NCI-H1092 (cell line): ENCODE results near the gene MORN2.

Source experiments
- DNase-seq: peaks from one replicate; lab custom pipeline; 2025; lab: John Stamatoyannopoulos, UW

The MORN2 gene

GRCh38 chr2:38889575-38889974, 13.8 kb downstream of the MORN2 start, which contains the start of gene ARHGEF33:
TSS of gene ARHGEF33 (plus strand) at chr2:38889875. CDS start at chr2:38919448, 29,573 bp downstream.
- DNase-seq: no peak

- no peak for DNase-seq
Observed at GRCh38 chr2:38892819-38893218, 17.0 kb downstream of the MORN2 start.

- DNase-seq: no peak
Observed at GRCh38 chr2:38898256-38898655, 22.5 kb downstream of the MORN2 start.

- DNase-seq: no peak
Observed at GRCh38 chr2:38900726-38901125, 24.9 kb downstream of the MORN2 start.

- DNase-seq: no peak
Observed at GRCh38 chr2:38905251-38905650, 29.5 kb downstream of the MORN2 start.

GRCh38 chr2:38907242-38907641, 31.5 kb downstream of the MORN2 start:
- no peak for DNase-seq

GRCh38 chr2:38907743-38908562, 32.2 kb downstream of the MORN2 start:
- no peak for DNase-seq

- no peak for DNase-seq
Observed at GRCh38 chr2:38909872-38910271, 34.1 kb downstream of the MORN2 start.

GRCh38 chr2:38911191-38911590, 35.4 kb downstream of the MORN2 start:
- no peak for DNase-seq

- DNase-seq: no peak
Observed at GRCh38 chr2:38912619-38913018, 36.8 kb downstream of the MORN2 start.

GRCh38 chr2:38922389-38922788, 46.6 kb downstream of the MORN2 start:
- no peak for DNase-seq

- no peak for DNase-seq
Observed at GRCh38 chr2:38922902-38923301, 47.1 kb downstream of the MORN2 start.

GRCh38 chr2:38925982-38926381, 50.2 kb downstream of the MORN2 start:
- no peak for DNase-seq

GRCh38 chr2:38930600-38930999, 54.8 kb downstream of the MORN2 start:
- DNase-seq: no peak
